K562 (cell line): ENCODE results near the gene COL7A1. TPM values are rescaled to one million over a fixed set of nuclear protein-coding genes. Genes with fewer than 3 reads are reported as not detected.

Experiments
- CXXC5 ChIP-seq: fragments of 250-450 bp; sonication (Bioruptor Pico); IDR thresholded peaks from 2 replicates; pipeline ENCODE4 v1.8.0; 2022; ENCODE audit warnings: inconsistent platforms, mild to moderate bottlenecking, moderate library complexity
- DMBX1 ChIP-seq: fragments of 250-450 bp; sonication (Bioruptor Pico); IDR thresholded peaks from 2 replicates; pipeline ENCODE4 v1.8.0; 2022; ENCODE audit warnings: inconsistent platforms, mild to moderate bottlenecking, moderate library complexity, borderline replicate concordance
- E2F5 ChIP-seq: sonication (generic); formaldehyde crosslinking; IDR thresholded peaks from 2 replicates; pipeline ENCODE4 v1.8.0; 2022; ENCODE audit warnings: mild to moderate bottlenecking, missing genetic modification reagents
- GTF2F1 ChIP-seq: IDR thresholded peaks from 2 replicates; pipeline ENCODE4 v1.6.1; 2011; ENCODE audit warnings: low read depth, low read length, improper control_type of control experiment
- HNRNPL ChIP-seq: fragments of 200-400 bp; formaldehyde crosslinking; IDR thresholded peaks from 2 replicates; pipeline ENCODE4 v1.6.1; 2017; ENCODE audit warnings: low read depth, mild to moderate bottlenecking, low read length
- KHSRP ChIP-seq: fragments of 450-650 bp; IDR thresholded peaks from 2 replicates; pipeline ENCODE4 v1.6.1; 2017
- MTA3 ChIP-seq: fragments of 450-650 bp; formaldehyde crosslinking; IDR thresholded peaks from 2 replicates; pipeline ENCODE4 v1.6.1; 2017; ENCODE audit warnings: mild to moderate bottlenecking, borderline replicate concordance
- OTX1 ChIP-seq: fragments of 450-650 bp; formaldehyde crosslinking; IDR thresholded peaks from 2 replicates; pipeline ENCODE4 v1.4.0; 2022; ENCODE audit warnings: mild to moderate bottlenecking
- PML ChIP-seq: IDR thresholded peaks from 2 replicates; pipeline ENCODE4 v1.6.1; 2012; ENCODE audit warnings: low read length, inconsistent platforms
- POLR2B ChIP-seq: fragments of 450-650 bp; IDR thresholded peaks from 2 replicates; pipeline ENCODE4 v1.6.1; 2018; ENCODE audit warnings: low read depth; ENCODE audit not compliant: partially characterized antibody
- SIN3B ChIP-seq: fragments of 450-650 bp; IDR thresholded peaks from 2 replicates; pipeline ENCODE4 v1.6.1; 2017; ENCODE audit warnings: low read depth, mild to moderate bottlenecking, moderate library complexity
- SP1 ChIP-seq: sonication (generic); formaldehyde crosslinking; IDR thresholded peaks from 2 replicates; pipeline ENCODE4 v1.8.1; 2022; ENCODE audit warnings: mild to moderate bottlenecking, missing genetic modification reagents
- SP2 ChIP-seq: IDR thresholded peaks from 2 replicates; pipeline ENCODE4 v1.6.1; 2011; ENCODE audit warnings: mild to moderate bottlenecking, low read depth, low read length, moderate library complexity; ENCODE audit not compliant: poor library complexity, severe bottlenecking; ENCODE audit errors: extremely low read depth
- TFAP4 ChIP-seq: sonication (generic); formaldehyde crosslinking; IDR thresholded peaks from 2 replicates; pipeline ENCODE4 v1.8.0; 2022; ENCODE audit warnings: missing genetic modification reagents, mild to moderate bottlenecking, moderate library complexity, borderline replicate concordance
- TRIM25 ChIP-seq: fragments of 450-650 bp; IDR thresholded peaks from 2 replicates; pipeline ENCODE4 v1.7.0; 2016; ENCODE audit warnings: borderline replicate concordance
- WHSC1 ChIP-seq: IDR thresholded peaks from one replicate; pipeline ENCODE4 v1.6.1; 2012; ENCODE audit warnings: low read length, control low read depth, inconsistent platforms
- XRCC5 ChIP-seq: fragments of 200-400 bp; formaldehyde crosslinking; IDR thresholded peaks from 2 replicates; pipeline ENCODE4 v1.6.1; 2017; ENCODE audit warnings: low read depth, mild to moderate bottlenecking, low read length
- ZFP30 ChIP-seq: fragments of 250-450 bp; sonication (Bioruptor Pico); IDR thresholded peaks from 2 replicates; pipeline ENCODE4 v1.8.0; 2022; ENCODE audit warnings: moderate library complexity, mild to moderate bottlenecking, inconsistent platforms, borderline replicate concordance
- ZNF124 ChIP-seq: sonication (generic); formaldehyde crosslinking; IDR thresholded peaks from 2 replicates; pipeline ENCODE4 v1.8.1; 2022; ENCODE audit warnings: missing genetic modification reagents
- ZNF408 ChIP-seq: fragments of 250-450 bp; sonication (Bioruptor Pico); IDR thresholded peaks from 2 replicates; pipeline ENCODE4 v1.4.0; 2020; ENCODE audit warnings: low read depth, mild to moderate bottlenecking, moderate library complexity
- polyA plus RNA-seq, 8 experiments: library from polyadenylated mRNA; depleted of rRNA in 4 of 8; stranded (reverse) in 5 of 8; unstranded in 3 of 8; fragments of >200 nt; fragmentation: Nextera tagmentation in 2 of 8; fragmentation: Illumina TruSeq in 1 of 8; extraction: Ambion mirVana in 2 of 8; extraction: Trizol in 1 of 8; gene quantifications; 2 replicates each; pipeline versions ENCODE4 v1.2.1 to v1.2.3, GENCODE V29; 2011 to 2014; ENCODE audit warnings: inconsistent platforms in 1 of 8, missing spikeins in 1 of 8
- total RNA-seq, 7 experiments: library from RNA; depleted of rRNA in 6 of 7; stranded (reverse); fragments of >200 nt in 6 of 7; fragmentation: Illumina TruSeq in 2 of 7; extraction: Trizol in 2 of 7; gene quantifications; 2 replicates each; pipeline versions ENCODE4 v1.2.1 to v1.2.3, GENCODE V29; 2011 to 2021; ENCODE audit warnings: low replicate concordance in 1 of 7
- TF ChIP-seq, protein P1 (sequence below): IDR thresholded peaks from 2 replicates; pipeline ENCODE4 v1.6.1; 2014; ENCODE audit warnings: antibody characterized with exemption
- TF ChIP-seq, protein P2 (sequence below): sonication (generic); formaldehyde crosslinking; IDR thresholded peaks from 2 replicates; pipeline ENCODE4 v1.8.1; 2023; ENCODE audit warnings: mild to moderate bottlenecking, missing genetic modification reagents

The COL7A1 gene
- total and polyA plus RNA-seq, 9 of the 15 experiments (the other 6 are each of a cell fraction or from before 2014, with no cell fraction given) = 0.09 to 0.66 (median 0.35) TPM; not detected in 3

- no peak for TF ChIP-seq DMBX1 (CRISPR knock-in tag)
- TF ChIP-seq HNRNPL = no peak
- 0 out of 2 replicates have a peak, but pooled peaks have one; percentile 44 for TF ChIP-seq E2F5 (CRISPR knock-in tag)
- TF ChIP-seq TRIM25 = no peak
- peak; percentile 91 for TF ChIP-seq SIN3B
- peak; percentile 87 for TF ChIP-seq TFAP4 (CRISPR knock-in tag)
- peak; percentile 92 for TF ChIP-seq POLR2B
- TF ChIP-seq GTF2F1 = no peak
- TF ChIP-seq WHSC1 = no peak
- TF ChIP-seq, protein P1, sequence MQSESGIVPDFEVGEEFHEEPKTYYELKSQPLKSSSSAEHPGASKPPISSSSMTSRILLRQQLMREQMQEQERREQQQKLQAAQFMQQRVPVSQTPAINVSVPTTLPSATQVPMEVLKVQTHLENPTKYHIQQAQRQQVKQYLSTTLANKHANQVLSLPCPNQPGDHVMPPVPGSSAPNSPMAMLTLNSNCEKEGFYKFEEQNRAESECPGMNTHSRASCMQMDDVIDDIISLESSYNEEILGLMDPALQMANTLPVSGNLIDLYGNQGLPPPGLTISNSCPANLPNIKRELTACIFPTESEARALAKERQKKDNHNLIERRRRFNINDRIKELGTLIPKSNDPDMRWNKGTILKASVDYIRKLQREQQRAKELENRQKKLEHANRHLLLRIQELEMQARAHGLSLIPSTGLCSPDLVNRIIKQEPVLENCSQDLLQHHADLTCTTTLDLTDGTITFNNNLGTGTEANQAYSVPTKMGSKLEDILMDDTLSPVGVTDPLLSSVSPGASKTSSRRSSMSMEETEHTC = no peak
- TF ChIP-seq OTX1 (CRISPR knock-in tag) = 0 out of 2 replicates have a peak, but pooled peaks have one; percentile 62
- TF ChIP-seq KHSRP = no peak
- TF ChIP-seq SP1 (CRISPR knock-in tag) = peak; percentile 75; the same call in 1 of the 2 replicates
- TF ChIP-seq PML = peak; percentile 59
- TF ChIP-seq XRCC5 = no peak
- TF ChIP-seq SP2 = no peak
- peak; percentile 57; the same call in 1 of the 2 replicates for TF ChIP-seq MTA3
- no peak for TF ChIP-seq ZNF124 (CRISPR knock-in tag)
- TF ChIP-seq ZNF408 (CRISPR knock-in tag) = no peak
- TF ChIP-seq CXXC5 = peak; percentile 79
- TF ChIP-seq, protein P2, sequence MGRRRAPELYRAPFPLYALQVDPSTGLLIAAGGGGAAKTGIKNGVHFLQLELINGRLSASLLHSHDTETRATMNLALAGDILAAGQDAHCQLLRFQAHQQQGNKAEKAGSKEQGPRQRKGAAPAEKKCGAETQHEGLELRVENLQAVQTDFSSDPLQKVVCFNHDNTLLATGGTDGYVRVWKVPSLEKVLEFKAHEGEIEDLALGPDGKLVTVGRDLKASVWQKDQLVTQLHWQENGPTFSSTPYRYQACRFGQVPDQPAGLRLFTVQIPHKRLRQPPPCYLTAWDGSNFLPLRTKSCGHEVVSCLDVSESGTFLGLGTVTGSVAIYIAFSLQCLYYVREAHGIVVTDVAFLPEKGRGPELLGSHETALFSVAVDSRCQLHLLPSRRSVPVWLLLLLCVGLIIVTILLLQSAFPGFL (CRISPR knock-in tag) = no peak
- TF ChIP-seq ZFP30 (CRISPR knock-in tag) = no peak
These were observed 14.2 kb upstream of the COL7A1 start, which contains the start of gene UQCRC1 (continued) for GRCh38 chr3:48609088-48610005.
